Stimulated activated CD4-positive, alpha-beta T cell treated with anti-CD3 and anti-CD28 coated beads, Interleukin-12 subunit alpha, Interleukin-12 subunit beta, amount 100 ng/mL, for 24 hours (primary cell): ENCODE measurements around the gene CENPP.

Source experiments
- DNase-seq, 2 experiments: peaks; one replicate each; pipeline ENCODE4 v3.0.0-alpha.2; 2020; ENCODE audit warnings: low read depth in 2 of 2

Gene CENPP

DNA sequence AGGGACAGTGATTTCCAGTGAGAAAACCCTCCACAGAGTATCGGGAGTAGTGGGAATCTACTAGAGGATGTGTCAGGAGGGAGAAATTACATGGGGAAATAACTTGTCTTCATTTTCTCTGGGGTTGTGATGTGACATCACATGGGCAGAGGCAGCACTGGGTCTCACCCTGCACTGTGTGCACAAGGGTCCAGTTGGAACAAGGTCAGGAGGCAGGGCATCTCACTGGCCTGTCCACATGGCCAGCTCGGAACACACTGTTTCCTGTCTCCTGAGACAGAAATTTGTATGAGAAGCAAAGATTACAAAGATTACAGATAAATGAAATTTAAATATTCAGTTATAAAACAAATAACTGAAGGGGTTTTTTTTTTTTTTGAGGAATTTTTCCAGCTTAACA, 272.6 kb downstream of the CENPP start:
- DNase-seq = no peak

DNA sequence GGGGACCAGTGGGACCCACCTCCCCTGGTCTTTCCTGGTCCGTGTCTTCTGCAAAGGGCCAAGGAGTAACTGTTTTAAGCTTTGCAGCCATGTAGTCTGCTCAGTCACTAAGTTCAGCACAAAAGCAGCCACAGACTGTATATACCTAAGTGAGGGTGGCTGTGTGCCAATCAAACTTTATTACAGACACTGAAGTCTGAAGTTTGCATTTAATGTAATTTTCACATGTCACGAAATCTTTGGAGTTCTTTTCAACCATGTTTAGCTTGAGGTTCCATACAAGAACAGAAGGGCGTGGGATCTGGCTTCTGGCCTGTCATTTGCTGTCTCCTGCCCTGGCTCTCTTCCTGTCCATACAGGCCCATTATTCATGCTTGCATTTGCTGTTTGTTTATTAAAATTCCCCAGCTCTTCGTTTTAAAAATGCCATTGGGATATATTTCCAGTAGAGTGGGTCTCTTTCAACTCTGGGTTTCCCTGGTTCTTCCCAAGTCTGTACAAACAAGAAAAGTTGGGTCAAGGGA, 274.2 kb downstream of the CENPP start:
- no peak for DNase-seq

DNA sequence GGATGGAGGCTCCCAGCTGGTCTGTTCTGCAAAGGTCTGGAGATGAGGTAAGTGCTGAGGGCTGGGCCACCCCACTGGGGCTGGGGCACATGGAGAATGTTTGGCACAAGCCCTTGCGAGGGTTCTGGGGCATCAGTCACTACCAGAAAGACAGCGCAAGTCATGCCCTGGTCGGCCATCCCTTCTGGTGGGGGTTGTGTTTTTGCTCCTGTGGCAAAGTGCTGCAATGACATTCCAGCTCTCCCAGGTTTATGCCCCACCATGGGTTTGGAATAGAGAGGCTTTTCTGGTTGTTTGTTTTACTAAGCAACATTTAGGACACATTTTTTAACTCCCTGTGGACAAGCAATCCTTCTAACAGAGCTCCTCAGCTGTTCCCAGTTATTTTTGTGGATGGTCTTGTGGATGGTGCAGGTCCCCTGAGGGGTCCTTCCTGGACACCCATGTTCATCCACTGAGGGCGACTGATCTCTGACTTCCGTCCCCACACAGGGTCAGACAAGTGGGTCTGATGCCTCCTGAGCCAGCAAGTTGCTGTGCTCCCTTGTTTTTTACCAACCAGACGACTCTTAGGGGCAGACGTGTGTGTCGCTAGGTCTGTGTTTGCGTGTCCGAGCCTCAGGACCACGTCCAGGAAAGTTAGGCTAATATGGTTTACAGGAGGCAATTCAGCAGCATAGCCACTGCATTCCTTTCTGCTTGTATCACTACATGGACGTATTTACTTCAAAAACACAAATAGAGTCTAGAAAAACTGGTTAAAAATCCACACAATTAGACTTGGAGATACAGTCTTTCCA, 274.9 kb downstream of the CENPP start:
- DNase-seq = no peak

DNA sequence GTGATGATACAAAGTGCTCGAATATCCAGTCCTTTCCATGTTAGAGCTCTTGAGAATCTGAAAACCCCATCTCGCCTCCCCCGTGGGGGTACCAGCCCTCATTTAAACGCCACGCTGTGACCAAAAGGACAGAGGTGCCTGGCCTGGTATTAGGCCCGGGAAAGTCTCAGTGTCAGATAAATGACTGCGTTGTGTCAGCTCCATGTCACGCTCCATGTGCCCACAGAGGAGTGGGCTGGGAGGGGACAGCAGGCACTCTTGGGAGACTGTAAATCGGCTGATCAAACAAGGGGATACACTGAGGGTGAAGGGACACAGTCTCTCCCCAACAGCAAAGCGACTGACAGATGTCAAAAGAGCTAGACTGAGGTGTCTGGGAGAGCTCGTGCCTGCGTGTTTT, 275.7 kb downstream of the CENPP start:
- no peak for DNase-seq

DNA sequence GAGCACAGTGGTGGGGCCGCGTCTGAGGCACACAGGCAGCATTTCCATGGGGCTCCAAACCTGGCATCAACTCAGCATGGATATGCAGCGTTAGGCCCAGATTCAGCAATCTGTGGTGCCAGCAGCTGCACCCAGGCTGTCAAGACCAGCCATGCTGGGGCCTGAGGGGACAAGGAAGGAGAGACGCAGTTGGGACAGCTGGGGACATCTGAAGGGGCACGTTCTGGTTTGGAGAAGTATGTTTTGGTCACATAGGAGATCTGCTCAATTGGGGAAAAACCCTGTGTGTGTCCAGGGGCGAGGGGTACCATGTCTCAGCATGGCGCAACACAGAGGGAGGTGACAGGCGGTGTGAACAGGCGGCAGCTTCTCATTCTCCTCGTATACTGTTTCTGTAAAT, 276.7 kb downstream of the CENPP start:
- DNase-seq = no peak

DNA sequence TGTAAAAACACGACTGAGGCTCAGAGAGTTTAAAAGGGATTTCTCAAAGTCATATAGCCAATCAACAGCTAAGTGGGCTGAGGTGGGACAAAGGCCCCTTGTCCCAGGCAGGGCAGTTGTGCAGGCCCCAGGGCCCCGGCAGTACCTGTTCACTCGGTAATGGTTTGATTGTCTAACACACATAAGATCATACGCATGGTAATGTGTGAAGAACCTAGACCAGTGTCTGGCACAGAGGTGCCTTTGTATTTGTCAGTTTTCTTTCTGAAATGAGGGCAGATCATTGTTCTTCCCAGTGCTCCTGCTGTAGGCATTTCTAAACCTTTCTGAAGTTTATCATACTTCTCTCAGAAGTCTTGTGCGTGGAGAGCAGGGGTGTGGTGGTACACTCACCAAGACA, 277.3 kb downstream of the CENPP start:
- DNase-seq = no peak

DNA sequence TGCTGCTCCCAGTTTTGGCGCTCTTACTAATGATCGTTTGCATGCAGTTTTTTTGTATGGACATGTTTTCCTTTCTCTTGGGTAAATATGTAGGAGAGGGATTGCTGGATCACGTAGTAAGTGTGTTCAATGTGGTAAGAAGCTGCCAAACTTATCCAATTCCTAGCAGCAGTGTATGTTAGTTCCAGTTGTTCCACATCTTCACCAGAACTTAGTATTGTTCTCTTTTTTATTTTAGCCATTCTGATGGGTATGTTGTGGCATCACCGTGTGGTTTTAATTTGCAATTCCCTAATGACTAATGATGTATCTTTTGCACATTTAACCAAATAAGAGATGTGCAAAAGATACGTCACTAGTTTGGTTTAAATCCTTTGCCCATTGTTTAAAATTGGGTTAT, 278.2 kb downstream of the CENPP start:
- no peak for DNase-seq

DNA sequence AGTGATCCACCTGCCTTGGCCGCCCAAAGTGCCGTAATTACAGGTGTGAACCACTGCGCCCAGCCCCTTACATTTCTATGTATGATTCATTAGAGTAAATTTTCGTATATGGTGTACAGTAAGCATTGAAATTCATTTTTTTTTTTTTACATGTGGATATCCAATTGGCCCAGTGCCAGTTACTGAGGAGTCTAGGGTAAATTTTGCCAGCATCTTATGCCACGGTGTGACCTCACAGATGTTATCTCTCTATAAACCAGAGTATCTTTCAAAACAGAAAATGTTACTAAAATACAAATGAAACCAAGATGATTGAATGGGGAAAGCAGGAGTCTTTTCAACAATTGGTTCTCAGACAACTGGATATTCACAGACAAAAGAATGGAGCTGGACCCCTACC, 279.5 kb downstream of the CENPP start:
- no peak for DNase-seq

DNA sequence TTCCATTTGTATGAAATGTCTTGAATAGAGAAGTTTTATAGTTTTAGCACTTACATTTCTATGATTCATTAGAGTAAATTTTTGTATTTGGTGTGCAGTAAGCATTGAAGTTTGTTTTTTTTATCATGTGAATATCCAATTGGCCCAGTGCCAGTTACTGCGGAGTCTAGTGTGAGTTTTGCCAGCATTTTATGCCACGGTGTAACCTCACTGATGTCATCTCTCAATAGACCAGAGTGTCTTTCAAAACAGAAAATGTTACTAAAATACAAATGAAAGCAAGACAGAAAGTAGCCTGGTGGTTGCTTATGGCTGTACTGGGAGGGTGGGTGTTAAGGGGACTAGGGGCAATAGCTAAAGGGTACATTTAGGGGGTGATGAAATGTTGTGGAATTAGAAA, 281.3 kb downstream of the CENPP start:
- DNase-seq = no peak

DNA sequence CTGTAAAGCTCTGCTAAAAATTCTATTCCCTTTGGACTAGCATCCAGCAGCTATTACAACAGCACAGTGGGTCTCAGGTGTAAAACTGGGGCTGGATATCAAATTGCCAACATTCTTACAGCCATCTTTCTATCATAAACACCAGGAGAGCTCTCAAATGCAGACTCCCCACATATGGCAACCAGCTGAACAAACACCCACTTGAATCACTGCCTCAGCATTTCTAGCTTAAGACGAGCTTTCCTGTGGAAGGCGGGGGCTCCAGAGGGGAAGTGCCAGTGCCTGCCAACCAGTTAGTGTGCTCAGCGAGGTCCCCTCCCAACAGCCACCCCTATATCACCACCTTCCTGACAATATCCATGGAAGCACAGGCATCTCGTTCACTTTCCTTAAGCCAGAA, 282.0 kb downstream of the CENPP start:
- DNase-seq = no peak

DNA sequence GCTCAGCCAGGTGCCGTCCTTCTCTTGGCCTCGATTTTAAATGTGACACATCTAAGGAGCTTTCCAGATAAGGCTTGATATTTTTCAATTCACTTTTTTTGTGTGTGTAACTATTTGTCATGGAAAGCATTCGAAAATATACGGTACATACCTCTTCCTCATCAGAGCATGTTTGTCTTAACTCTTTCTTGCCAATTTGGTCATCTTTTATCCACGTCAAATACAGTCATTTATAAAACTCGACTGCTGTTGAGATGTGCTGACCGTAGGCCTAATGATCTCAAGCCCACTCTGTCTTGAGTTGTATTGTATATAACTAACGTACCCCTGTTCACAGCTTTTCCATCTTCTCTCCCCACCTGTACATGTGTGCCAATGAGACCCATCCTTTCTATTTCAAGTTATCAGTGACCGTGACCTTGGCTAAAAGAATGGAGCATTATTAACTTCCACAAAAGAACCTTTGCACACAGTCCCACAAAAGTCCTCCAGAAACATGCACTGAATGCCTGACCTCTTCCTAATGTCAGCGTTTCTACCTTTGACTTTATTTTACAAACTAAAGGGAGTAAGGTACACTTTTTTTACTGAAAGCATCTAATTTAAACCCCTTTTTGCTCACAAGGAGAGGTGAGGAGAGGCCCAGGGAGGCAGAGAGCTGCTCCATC, 282.6 kb downstream of the CENPP start:
- no peak for DNase-seq

DNA sequence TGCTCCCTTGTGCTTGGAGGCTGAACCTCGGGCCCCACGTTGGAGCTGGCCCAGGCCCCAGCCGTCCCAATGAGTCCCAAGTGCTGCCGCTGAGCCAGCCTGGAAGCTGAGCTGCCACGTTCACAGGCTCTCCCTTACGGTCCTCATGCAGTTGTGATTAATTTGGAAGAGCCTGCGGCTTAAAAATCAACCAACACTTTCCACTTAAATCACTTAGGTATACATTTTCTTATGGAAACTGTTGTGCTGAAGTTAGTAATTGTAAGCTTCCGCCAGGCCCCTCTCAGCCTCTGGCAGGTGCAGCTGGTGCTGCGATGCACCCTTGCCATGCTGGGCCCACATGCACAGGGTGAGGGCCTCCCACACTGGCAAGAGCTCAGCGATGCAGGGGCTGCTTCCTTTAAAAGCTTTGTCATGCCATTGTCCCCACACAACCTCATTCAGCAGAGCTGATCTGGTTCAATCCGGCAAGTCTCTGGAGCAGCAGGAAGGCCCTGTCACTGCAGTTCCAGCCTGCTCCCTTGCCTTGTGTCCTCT, 283.2 kb downstream of the CENPP start:
- no peak for DNase-seq

DNA sequence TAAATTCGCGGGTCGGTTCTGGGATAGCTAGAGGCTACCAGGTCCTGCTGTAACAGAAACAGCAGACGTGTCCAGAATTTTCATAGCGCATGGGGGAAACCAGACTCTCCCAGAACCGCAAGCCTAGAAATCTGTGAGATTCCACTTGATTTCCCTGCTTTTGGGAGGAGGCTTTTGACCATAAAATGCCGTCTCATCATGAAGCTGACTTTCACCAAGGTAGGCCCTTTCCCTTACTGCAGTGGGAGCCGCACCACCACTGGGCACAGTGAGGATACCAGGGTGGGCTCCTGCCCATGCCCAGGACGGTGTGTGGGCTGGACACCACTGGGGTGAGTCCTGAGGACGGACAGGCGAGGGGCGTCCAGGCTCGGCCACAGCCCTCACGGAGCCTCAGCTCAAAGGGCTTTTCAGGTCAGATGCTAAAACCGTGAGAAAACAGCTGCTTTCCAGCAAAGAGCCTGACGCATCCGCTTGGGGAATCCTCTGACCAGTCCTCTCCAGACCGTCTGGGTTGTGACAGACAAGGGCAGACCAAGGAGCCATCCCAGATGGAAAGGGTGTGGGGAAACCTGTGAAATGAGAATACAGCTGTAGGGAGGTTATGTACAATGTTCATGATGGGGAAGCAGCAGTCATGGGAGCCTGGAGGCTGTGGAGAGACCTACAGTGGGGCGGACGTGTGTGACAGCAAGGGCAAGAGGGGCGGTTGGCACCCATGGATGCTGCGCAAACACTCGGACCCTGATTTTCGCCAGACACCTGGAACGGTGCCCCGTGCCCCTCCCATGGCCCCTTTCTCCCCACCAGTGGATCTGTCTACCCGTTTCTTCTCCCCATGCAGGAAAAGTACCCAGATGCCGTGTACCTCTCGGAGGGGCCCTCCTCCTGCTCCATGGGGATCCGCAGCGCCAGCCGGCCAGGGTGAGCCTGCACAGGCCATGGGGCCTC, 285.0 kb downstream of the CENPP start:
- no peak for DNase-seq

DNA sequence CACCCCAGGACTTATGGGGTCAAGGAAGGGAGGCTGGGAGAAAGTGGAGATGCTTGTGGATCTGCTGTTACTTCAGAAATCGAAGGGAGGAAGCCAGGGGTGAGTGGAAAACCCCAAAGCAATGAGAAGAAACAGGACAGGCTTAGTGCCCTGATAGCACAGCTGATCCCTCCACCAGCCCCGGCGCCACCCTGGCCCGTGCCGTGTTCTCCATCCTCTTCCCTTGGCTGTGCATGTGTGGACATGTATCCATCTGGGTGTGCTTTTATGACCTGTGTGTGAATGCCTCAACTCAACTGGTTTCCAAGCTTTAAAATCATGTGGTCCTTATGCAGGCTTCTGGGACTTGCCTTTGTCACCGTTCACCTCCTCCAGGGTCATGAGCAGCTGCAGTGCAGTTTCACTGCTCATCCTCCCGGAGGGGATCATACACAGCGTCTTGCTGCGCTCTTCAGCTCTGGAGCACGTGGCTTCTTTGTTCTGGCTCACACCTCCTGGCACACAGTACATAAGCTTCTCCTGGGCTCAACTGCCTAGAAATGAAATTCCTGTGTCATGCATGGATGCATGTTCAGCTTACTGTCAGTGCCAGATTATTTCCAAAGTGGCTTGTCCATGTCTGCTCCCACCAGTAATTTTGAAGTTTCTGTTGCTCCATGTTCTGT, 286.0 kb downstream of the CENPP start:
- no peak for DNase-seq

DNA sequence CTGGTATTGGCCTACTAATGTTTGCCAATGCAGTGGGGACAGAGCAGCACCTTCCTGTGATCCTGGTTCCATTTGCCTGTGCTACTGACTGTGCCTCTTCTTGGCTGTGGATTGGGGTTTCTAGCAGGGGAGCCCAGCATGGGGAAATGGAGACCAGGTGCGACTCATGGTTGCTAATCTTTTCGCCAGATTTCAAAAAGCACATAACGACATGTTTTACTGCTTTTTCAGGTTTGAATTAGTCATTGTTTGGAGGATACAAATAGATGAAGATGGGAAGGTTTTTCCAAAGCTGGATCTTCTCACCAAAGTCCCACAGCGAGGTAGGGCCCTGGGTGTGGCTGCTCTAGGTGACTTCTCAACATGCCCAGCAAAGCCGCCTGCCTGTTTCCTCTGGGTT, 286.5 kb downstream of the CENPP start:
- DNase-seq = no peak

DNA sequence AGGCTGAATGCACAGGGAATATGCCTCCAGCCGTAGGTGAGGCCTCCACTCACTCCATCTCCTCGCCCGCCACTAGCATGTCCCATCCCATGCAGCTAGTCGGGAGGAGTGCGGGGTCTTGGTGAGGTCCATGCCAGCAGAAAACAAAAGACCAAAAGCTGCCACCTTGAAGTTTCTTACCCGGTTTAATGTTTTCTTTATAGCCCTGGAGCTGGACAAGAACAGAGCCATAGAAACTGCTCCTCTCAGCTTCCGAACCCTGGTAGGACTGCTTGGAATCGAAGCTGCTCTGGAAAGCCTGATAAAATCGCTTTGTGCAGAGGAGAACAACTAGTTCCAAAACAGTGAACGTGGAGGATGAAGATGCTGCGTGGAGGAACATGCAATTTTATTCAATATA, 287.1 kb downstream of the CENPP start:
- DNase-seq = no peak

DNA sequence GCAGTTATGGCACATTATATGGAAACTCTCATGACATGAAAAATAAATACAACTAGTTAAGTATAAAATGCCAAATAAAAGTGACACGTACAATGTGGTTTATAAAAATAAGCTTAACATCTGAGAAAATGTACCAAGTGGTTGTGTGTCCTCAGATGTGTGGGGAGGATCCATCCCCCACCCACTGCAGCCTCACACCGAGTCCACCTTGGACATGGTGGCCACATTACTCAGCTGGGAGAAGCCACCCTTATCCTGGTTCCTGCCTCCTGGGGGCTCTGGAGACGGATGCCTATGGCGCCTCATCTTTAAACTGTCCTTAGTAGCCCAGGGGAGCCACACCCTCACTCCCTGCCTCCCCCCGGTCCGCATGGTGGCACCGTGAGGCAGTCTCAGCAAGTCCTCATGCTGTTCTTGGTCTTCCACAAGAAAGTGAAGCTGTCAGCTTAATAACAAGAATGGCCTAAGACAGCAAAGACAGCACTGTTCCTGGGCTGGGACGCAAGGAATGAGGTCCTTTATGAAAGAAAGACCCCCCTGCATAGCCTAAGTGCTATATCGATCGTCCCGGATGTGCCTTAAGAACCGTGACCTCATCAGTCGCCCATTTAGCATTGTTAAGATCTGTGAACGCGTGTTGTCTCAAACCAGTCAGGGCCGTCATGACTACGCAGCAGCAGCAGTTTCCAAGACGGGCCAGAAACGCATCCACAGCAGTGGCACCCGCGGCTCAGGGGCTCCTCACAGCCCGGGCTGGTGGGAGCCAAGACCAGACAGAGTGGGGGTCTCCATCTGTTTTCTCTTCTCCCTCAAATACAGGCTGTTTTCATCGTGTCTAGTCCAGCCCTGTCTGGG, 287.7 kb downstream of the CENPP start:
- no peak for DNase-seq

DNA sequence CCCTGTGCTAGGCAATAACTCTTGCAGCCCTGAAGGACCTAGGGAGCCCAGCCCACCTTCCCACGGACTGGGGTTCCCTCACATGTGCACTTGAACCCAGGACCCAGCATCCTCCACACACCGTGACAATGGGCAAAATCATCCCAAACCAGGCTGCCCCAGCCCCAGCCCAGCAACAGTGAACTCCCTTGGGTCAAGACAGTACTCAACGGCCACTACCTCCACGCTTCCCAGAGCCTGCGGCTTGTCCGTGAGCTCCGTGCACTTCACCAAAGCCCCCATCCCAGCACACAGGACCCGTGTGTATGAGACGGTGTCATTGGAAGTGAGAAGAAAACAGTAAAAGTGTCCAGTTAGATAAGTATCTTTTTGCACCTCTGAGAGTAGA, 288.4 kb downstream of the CENPP start:
- DNase-seq = no peak

DNA sequence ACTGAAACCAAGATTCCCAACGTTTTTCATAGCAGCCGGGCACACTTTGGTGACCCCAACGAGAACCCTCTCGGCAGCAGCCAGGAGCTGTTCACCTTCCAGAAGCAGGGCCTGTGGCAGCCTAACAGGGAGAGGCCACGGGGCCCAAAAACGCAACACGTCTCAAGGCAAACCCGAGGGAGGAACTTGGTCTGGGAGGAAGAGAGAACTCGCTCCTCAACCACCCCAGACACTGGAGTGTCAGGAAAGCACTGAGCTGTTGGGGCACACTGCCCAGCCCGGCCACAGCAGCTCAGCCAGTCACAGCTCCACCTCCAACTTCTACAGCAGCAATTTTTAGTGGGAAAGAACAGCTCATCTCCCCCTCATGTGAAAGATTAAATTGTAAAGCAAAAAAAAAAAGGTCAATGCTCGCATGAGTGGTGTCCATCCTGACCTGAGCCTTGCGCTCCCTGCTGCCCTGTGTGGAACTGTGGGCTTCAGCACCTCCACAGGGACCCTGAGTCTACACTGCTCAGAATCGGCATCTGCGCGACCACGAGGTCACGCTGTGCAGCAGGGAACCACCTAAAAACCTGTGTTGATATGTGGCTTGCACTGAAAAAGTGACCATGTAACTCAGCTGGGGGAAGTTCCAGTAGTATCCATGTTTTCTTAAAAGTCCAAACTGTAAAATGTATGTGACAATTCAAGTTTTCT, 289.2 kb downstream of the CENPP start:
- no peak for DNase-seq

DNA sequence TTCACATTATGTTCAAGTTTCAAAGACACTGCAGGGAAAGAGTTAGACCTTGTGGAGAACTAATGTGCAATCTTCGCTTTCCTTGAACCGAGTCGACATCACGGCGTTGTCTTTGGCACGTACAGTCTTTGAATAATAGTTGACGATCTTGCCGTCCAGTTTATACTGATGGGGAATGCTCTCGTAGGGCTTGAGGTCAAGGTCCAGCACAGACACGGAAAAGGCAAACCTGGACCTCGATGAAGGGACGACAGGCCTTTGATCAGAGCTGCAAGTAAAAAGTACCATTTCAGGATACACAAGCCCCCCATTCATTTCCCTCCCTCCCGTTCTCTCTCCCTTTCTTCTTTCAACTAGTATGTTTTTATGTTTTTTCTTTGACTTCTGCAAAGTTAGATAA, 290.0 kb downstream of the CENPP start:
- no peak for DNase-seq
